Heart right ventricle (tissue), 16 donors: ENCODE data around the gene DLG5. TPM values are rescaled to one million over a fixed set of nuclear protein-coding genes. Genes with fewer than 3 reads are reported as not detected.
A peak's percentile ranks its signal among the peaks of the same experiment; 100 is the strongest.

Experiments
- ATAC-seq, 8 donors: fragments of 200-7000 bp; cut with Tn5 transposase; one replicate each; pipeline ENCODE4 v1.9.1; 2020; ENCODE audit warnings: mild to moderate bottlenecking in 8 of 8, moderate library complexity in 8 of 8, moderate number of reproducible peaks in 1 of 8
- DNase-seq, 2 donors: peaks; one replicate each; pipeline ENCODE4 v3.0.0-alpha.2; 2020
- H3K27ac ChIP-seq, 10 donors: fragments of 200-600 bp; sonication (generic) in 2 of 10; one replicate each; pipeline versions ENCODE4 v1.5.0 to v1.8.0; 2020 to 2022; ENCODE audit warnings: mild to moderate bottlenecking in 3 of 10
- H3K27me3 ChIP-seq, 7 donors: fragments of 200-600 bp; one replicate each; pipeline ENCODE4 v1.8.0; 2021 to 2022; ENCODE audit warnings: mild to moderate bottlenecking in 2 of 7
- H3K36me3 ChIP-seq, 9 donors: fragments of 200-600 bp; sonication (generic) in 1 of 9; one replicate each; pipeline versions ENCODE4 v1.5.0 to v1.8.0; 2020 to 2022; ENCODE audit warnings: mild to moderate bottlenecking in 2 of 9
- H3K4me1 ChIP-seq, 9 donors: fragments of 200-600 bp; sonication (generic) in 1 of 9; one replicate each; pipeline versions ENCODE4 v1.5.0 to v1.8.0; 2020 to 2022; ENCODE audit warnings: mild to moderate bottlenecking in 4 of 9
- H3K4me3 ChIP-seq, 10 donors: fragments of 200-600 bp; sonication (generic) in 2 of 10; one replicate each; pipeline versions ENCODE4 v1.5.0 to v1.8.0; 2020 to 2022; ENCODE audit warnings: mild to moderate bottlenecking in 7 of 10, moderate library complexity in 2 of 10
- H3K9me3 ChIP-seq, 11 donors: fragments of 200-600 bp in 10 of 11; sonication (generic) in 2 of 11; one replicate each; pipeline versions ENCODE4 v1.5.0 to v1.8.0; 2013 to 2022; ENCODE audit warnings: mild to moderate bottlenecking in 2 of 11, control low read depth in 1 of 11, moderate library complexity in 1 of 11
- CTCF ChIP-seq, 9 donors: fragments of 200-600 bp; sonication (generic) in 2 of 9; IDR thresholded peaks; one replicate each; pipeline versions ENCODE4 v1.5.0 to v1.8.0; 2021 to 2022; ENCODE audit warnings: antibody characterized with exemption in 9 of 9, mild to moderate bottlenecking in 5 of 9, moderate library complexity in 1 of 9
- WGBS, 2 donors: extraction: QIAGEN DNeasy Blood & Tissue Kit; methylation state at CpG; one replicate each; pipeline ENCODE4 v1.1.7; 2013; ENCODE audit warnings: inconsistent platforms in 1 of 2; 5-methylcytosine and 5-hydroxymethylcytosine counted together
- intact Hi-C, 10 donors: fragments of 100-400 bp; cut with DNase I; formaldehyde crosslinking; loops; one replicate each; pipeline versions ENCODE4 v1.11.1 to v1.14.2; 2022
- polyA plus RNA-seq, 2 donors: library from polyadenylated mRNA; stranded (reverse); fragments of 200-250 nt; gene quantifications; one replicate each; pipeline ENCODE4 v1.2.3, GENCODE V29; 2013
- total RNA-seq, 10 donors: library from RNA; stranded (reverse); fragmentation: NEBNext Ultra II Directional in 3 of 10; extraction: Animal tissue kit (Norgen Biotek cat#: 25700) in 3 of 10; gene quantifications; one replicate each; pipeline versions ENCODE4 v1.2.1 to v1.2.4, GENCODE V29; 2021 to 2023
- donor health status: Arrhythmogenic right ventricular cardiomyopathy.
- donor health status: ischemic (EF 13 %, LVEDD 7.1; RV severe dilation, severe dysfunction).
- donor health status: healthy with polysubstance abuse.
- donor health status: DM: no; HTN: yes; CAD: no.
- donor health status: DM: no; HTN: no; CAD: no.
- donor health status: ischemic (EF 25% LVEDD 6.9; RV normal size, moderate dysfunction).
- donor health status: ischemic (EF 25% LVEDD 5.7; RV mildly dilated, moderate dysfunction).
- donor health status: healthy.
- donor health status: DM: yes; HTN: yes; CAD: no.
- donor health status: Ischemic cardiomyopathy.
- donor health status: ischemic (EF 35%, LVEDD 5.7; RV mildly dilated, moderate dysfunction).
- donor health status: nonischemic (EF 11% LVEDD 7.7; RV severe dilation, severe dysfunction).
- donor health status: DM: yes; HTN: yes; CAD: no.
- donor health status: PGD.
- donor health status: ischemic (EF 29% LVEDD 5.4; RV normal size, mild dysfunction).
- donor health status: nonischemic (EF 23%, LVEDD 6.1; RV moderate dilation, normal function).

The DLG5 gene
- total and polyA plus RNA-seq, 12 donors: 5.0 to 14.1 (median 10.8) TPM

GRCh38 chr10:77925410-77925794, 1.2 kb downstream of the DLG5 start:
- Histone ChIP-seq H3K9me3 (peaks cover 0 to 8% (median 0%) of the 10 kb centered on the region in 11 donors), H3K36me3 (no peaks in the 10 kb centered on the region), H3K4me3 (peak overlapping the region; percentile 69 to 97 (median 74)), H3K27me3 (peaks cover 0 to 48% (median 0%) of the 10 kb centered on the region in 7 donors), H3K27ac (peak overlapping the region in 7 of 10 donors; percentile 47 to 79 (median 65)), H3K4me1 (peaks cover 10 to 40% (median 19%) of the 10 kb centered on the region in 9 donors)
- 20 to 23% methylated on average over 7 of the region's 7 CpGs for WGBS, 2 donors
- intact Hi-C loops: loop anchor here in 4 of 10 donors (5.0 kb wide), 2 partner anchors 47 to 78 kb away; no protein-coding TSS in a partner anchor
- ATAC-seq (peak in 7 of 8 donors; percentile 9 to 64 (median 26)), DNase-seq (peak in 1 of 2 donors; percentile 31)
- no peak for TF ChIP-seq CTCF (IDR thresholded peaks at IDR 0.05)

GRCh38 chr10:77922566-77923179, 3.9 kb downstream of the DLG5 start:
- Histone ChIP-seq H3K36me3 (peaks cover 0 to 3% (median 0%) of the 10 kb centered on the region in 9 donors), H3K4me1 (peaks cover 10 to 53% (median 21%) of the 10 kb centered on the region in 9 donors), H3K9me3 (no peaks in the 10 kb centered on the region), H3K27ac (no peak overlapping the region), H3K27me3 (peaks cover 0 to 28% (median 0%) of the 10 kb centered on the region in 7 donors), H3K4me3 (no peak overlapping the region)
- WGBS, 2 donors: 83 to 88% methylated on average over 8 of the region's 8 CpGs
- no peak for TF ChIP-seq CTCF (IDR thresholded peaks at IDR 0.05)
- ATAC-seq: no peak
- intact Hi-C loops: no loop called here
- no peak for DNase-seq

- TF ChIP-seq CTCF (IDR thresholded peaks at IDR 0.05): no peak
- no peak overlapping the region for H3K27ac ChIP-seq
- no peak overlapping the region for H3K4me3 ChIP-seq
- 94 to 96% methylated on average over 5 of the region's 5 CpGs for WGBS, 2 donors
- H3K9me3 ChIP-seq: no peaks in the 10 kb centered on the region
- no peak for ATAC-seq
- H3K27me3 ChIP-seq: peaks cover 0 to 22% (median 0%) of the 10 kb centered on the region in 7 donors
- H3K36me3 ChIP-seq: peaks cover 0 to 3% (median 0%) of the 10 kb centered on the region in 9 donors
- intact Hi-C loops: no loop called here
- no peak for DNase-seq
- peaks cover 10 to 47% (median 19%) of the 10 kb centered on the region in 9 donors for H3K4me1 ChIP-seq
Measured at GRCh38 chr10:77922055-77922454, 4.5 kb downstream of the DLG5 start.

GRCh38 chr10:77921395-77921794, 5.2 kb downstream of the DLG5 start:
- no peak for TF ChIP-seq CTCF (IDR thresholded peaks at IDR 0.05)
- DNase-seq (no peak), ATAC-seq (no peak)
- H3K36me3 ChIP-seq: peaks cover 0 to 3% (median 0%) of the 10 kb centered on the region in 9 donors
- no peak overlapping the region for H3K4me3 ChIP-seq
- H3K4me1 ChIP-seq: peaks cover 10 to 46% (median 19%) of the 10 kb centered on the region in 9 donors
- no peaks in the 10 kb centered on the region for H3K9me3 ChIP-seq
- peaks cover 0 to 17% (median 0%) of the 10 kb centered on the region in 7 donors for H3K27me3 ChIP-seq
- H3K27ac ChIP-seq: no peak overlapping the region
- 85 to 91% methylated on average over 7 of the region's 7 CpGs for WGBS, 2 donors
- intact Hi-C loops: no loop called here
